ENCODE measurements around the gene NLRP7.
"Not testable (repeated sequence)": the region's sequence is repeated elsewhere in the genome, so short reads cannot be mapped to it uniquely, and the experiment has no call there.

Gene NLRP7

GRCh38 chr19:54947381-54947780, at the start of gene NLRP7:
Gene NLRP7 (minus strand): TSS chr19:54947530.
- no peak for DNase-seq

- DNase-seq = no peak
Observed at GRCh38 chr19:54995561-54995960, 48.2 kb upstream of the NLRP7 start.

- not testable (repeated sequence) for DNase-seq
Observed at GRCh38 chr19:54989531-54989930, 42.2 kb upstream of the NLRP7 start.

- DNase-seq = not testable (repeated sequence)
Observed at GRCh38 chr19:54982562-54982961, 35.2 kb upstream of the NLRP7 start.

GRCh38 chr19:54973229-54974090, 26.1 kb upstream of the NLRP7 start:
- DNase-seq = not testable (repeated sequence)

GRCh38 chr19:54971446-54971845, 24.1 kb upstream of the NLRP7 start:
- DNase-seq = not testable (repeated sequence)

GRCh38 chr19:54969647-54970046, 22.3 kb upstream of the NLRP7 start:
- no peak for DNase-seq

GRCh38 chr19:54967611-54968010, 20.3 kb upstream of the NLRP7 start:
- no peak for DNase-seq

- not testable (repeated sequence) for DNase-seq
Observed at GRCh38 chr19:54965055-54965454, 17.7 kb upstream of the NLRP7 start.

- no peak for DNase-seq
Observed at GRCh38 chr19:54959840-54960239, 12.5 kb upstream of the NLRP7 start.

- DNase-seq = no peak
Observed at GRCh38 chr19:54955376-54955775, 8.0 kb upstream of the NLRP7 start.

- DNase-seq = not testable (repeated sequence)
Observed at GRCh38 chr19:54953345-54953713, 6.0 kb upstream of the NLRP7 start.

GRCh38 chr19:54952591-54953344, 5.4 kb upstream of the NLRP7 start:
- DNase-seq = no peak

- DNase-seq = not testable (repeated sequence)
Observed at GRCh38 chr19:54950580-54950979, 3.2 kb upstream of the NLRP7 start.

GRCh38 chr19:54949412-54949811, 2.1 kb upstream of the NLRP7 start:
- no peak for DNase-seq

GRCh38 chr19:54943772-54944361, 3.5 kb downstream of the NLRP7 start:
- DNase-seq = not testable (repeated sequence)

GRCh38 chr19:54939538-54939937, 7.8 kb downstream of the NLRP7 start:
- DNase-seq = not testable (repeated sequence)

GRCh38 chr19:54938906-54939305, 8.4 kb downstream of the NLRP7 start:
- DNase-seq = no peak

- DNase-seq = no peak
Observed at GRCh38 chr19:54937926-54938325, 9.4 kb downstream of the NLRP7 start.

GRCh38 chr19:54928299-54928698, 19.0 kb downstream of the NLRP7 start:
- no peak for DNase-seq

- DNase-seq = no peak
Observed at GRCh38 chr19:54923276-54923675, 24.1 kb downstream of the NLRP7 start.

- no peak for DNase-seq
Observed at GRCh38 chr19:54921082-54921481, 26.2 kb downstream of the NLRP7 start.
